ENCODE results near the gene DYRK1A.

DNA sequence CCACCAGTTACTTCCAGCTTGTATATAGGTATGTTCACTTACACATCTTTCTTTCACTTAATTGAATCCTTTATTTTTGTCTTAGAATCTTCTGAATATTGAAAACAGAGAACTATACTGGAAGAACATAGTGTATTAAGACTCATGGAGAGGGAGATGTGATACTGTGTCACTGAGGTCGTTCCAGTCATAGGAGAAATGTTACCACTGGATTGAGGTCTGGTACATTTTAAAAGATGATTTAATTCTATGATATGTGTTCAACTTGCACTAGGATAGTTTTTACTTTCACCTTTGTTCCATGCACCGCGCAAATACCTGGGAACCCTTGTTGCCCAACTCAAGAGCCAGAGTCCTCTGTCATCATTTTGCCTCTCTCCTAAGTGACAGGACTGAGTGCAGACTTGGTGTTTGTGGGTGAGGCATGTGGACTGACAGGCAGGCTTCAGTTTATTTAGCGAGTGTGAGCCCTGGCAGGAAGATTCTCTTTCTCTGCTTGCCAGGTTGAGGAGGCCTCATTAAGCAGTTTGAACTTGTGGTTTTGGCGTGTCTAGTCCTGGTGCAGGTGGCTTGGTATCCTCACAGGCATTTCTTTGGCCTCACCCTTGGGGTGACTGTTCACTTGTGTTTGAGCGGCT is 63.7 kb downstream of the DYRK1A start:
- TF ChIP-seq, protein P1, sequence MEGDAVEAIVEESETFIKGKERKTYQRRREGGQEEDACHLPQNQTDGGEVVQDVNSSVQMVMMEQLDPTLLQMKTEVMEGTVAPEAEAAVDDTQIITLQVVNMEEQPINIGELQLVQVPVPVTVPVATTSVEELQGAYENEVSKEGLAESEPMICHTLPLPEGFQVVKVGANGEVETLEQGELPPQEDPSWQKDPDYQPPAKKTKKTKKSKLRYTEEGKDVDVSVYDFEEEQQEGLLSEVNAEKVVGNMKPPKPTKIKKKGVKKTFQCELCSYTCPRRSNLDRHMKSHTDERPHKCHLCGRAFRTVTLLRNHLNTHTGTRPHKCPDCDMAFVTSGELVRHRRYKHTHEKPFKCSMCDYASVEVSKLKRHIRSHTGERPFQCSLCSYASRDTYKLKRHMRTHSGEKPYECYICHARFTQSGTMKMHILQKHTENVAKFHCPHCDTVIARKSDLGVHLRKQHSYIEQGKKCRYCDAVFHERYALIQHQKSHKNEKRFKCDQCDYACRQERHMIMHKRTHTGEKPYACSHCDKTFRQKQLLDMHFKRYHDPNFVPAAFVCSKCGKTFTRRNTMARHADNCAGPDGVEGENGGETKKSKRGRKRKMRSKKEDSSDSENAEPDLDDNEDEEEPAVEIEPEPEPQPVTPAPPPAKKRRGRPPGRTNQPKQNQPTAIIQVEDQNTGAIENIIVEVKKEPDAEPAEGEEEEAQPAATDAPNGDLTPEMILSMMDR (IDR thresholded peaks at IDR 0.05) = no peak
- TF ChIP-seq POLR2A (IDR thresholded peaks at IDR 0.05) (no peak), POLR2AphosphoS5 (IDR thresholded peaks at IDR 0.05) (no peak)

All from suprapubic skin (tissue), 4 donors.